ENCODE data around the gene TADA2A. TPM values are rescaled to one million over a fixed set of nuclear protein-coding genes. Genes with fewer than 3 reads are reported as not detected.

The TADA2A gene
- total RNA-seq, 4 donors from 2014 or later, result 17.6 to 74.1 (median 23.5) TPM

DNA sequence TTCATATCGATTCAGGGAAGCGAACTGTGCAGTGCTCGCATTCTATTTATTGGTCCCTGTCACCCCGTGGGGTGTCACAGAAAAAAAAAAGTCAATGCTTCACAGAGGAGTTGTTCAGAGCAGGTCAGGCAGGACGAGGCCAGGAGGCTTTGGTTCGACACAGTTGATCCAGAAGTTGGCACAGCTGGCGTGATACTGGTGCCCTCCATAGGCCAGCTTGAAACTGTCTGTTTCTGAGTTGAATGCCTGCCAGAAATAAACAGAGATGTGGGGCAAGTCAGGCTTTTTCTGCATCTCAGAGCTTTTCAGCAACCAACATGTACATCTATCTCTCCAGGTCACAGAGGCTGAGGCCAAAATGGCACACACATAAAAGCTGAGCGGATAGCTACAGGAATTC is 112.1 kb downstream of the TADA2A start:
- DNase-seq (ENCODE audit: low spot score in 2 of 2), result no peak
- Histone ChIP-seq H3K4me1 (no peaks in the 10 kb centered on the region), H3K36me3 (peaks cover 2 to 94% (median 27%) of the 10 kb centered on the region in 3 donors), H3K4me3 (no peak overlapping the region), H3K27ac (no peak overlapping the region), H3K27me3 (no peaks in the 10 kb centered on the region), H3K9me3 (no peaks in the 10 kb centered on the region)
- TF ChIP-seq, protein P1, sequence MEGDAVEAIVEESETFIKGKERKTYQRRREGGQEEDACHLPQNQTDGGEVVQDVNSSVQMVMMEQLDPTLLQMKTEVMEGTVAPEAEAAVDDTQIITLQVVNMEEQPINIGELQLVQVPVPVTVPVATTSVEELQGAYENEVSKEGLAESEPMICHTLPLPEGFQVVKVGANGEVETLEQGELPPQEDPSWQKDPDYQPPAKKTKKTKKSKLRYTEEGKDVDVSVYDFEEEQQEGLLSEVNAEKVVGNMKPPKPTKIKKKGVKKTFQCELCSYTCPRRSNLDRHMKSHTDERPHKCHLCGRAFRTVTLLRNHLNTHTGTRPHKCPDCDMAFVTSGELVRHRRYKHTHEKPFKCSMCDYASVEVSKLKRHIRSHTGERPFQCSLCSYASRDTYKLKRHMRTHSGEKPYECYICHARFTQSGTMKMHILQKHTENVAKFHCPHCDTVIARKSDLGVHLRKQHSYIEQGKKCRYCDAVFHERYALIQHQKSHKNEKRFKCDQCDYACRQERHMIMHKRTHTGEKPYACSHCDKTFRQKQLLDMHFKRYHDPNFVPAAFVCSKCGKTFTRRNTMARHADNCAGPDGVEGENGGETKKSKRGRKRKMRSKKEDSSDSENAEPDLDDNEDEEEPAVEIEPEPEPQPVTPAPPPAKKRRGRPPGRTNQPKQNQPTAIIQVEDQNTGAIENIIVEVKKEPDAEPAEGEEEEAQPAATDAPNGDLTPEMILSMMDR (IDR thresholded peaks at IDR 0.05), result no peak
- TF ChIP-seq POLR2A (IDR thresholded peaks at IDR 0.05) (no peak), EP300 (IDR thresholded peaks at IDR 0.05) (no peak)
- 69 to 80% methylated on average over 8 of the region's 8 CpGs for WGBS, 2 donors

DNA sequence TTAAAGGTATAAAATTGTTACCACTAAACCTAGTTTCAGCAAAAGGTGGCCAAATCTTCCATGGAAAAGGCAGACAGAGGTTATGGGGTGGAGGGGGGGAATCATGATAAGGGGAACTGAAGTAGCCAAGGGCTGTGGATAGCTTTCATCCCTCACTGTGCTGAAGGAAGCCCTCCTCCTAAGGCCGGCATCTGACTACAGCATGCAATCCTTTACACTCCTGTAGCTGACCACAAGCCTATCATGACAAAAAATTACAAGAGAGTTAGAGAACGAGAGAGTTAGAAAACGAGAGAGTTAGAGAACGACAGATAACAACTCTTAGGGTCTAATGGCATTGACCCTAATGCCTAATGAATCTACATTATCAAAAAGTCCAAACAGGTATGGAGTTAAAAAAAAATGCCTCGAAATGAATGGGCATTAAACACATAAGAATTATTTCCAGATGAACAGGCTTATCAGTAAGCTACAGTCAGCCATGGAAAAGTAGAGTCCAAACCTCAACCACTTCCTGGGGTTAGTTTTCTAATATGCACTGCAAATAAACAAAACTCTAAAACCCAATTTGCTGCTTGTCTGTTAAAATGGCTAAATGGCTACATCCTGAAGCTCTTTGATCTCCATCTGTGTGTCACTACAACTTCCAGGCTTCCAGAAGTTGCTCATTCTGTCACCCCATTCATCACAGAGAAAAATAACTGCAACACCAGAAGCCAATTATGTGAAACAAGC is 112.7 kb downstream of the TADA2A start:
- TF ChIP-seq POLR2A (IDR thresholded peaks at IDR 0.05), result no peak
- Histone ChIP-seq H3K4me3 (no peak overlapping the region), H3K4me1 (no peaks in the 10 kb centered on the region), H3K27me3 (no peaks in the 10 kb centered on the region), H3K36me3 (peaks cover 0 to 97% (median 27%) of the 10 kb centered on the region in 3 donors), H3K27ac (no peak overlapping the region), H3K9me3 (no peaks in the 10 kb centered on the region)
- 68 to 74% methylated on average over 5 of the region's 5 CpGs for WGBS, 2 donors
- DNase-seq (ENCODE audit: low spot score in 2 of 2), result no peak

DNA sequence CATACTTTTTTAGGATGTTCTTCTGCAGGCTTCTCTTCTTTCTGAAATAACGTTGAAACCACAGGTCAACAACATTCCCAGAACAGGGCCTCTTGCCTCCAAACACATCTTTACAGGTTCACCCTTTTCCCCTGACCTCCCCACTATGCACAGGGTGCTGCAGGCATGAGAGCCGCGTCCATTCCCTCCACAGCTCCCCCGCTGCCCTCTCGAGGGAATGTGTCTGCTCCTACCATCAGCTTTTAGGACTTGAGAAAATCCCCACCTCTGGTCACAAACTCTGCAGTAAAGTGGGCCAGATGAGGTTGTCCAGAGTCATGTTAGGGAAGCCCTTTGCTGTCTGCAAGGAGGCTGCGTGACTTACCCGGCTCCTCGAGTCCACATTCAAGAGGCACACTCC is 113.5 kb downstream of the TADA2A start:
- Histone ChIP-seq H3K27me3 (no peaks in the 10 kb centered on the region), H3K9me3 (no peaks in the 10 kb centered on the region), H3K27ac (no peak overlapping the region), H3K36me3 (peaks cover 0 to 92% (median 27%) of the 10 kb centered on the region in 3 donors), H3K4me1 (no peaks in the 10 kb centered on the region), H3K4me3 (no peak overlapping the region)
- DNase-seq (ENCODE audit: low spot score in 2 of 2), result no peak
- WGBS, 2 donors, result 78 to 80% methylated on average over 8 of the region's 8 CpGs
- TF ChIP-seq, protein P1 (IDR thresholded peaks at IDR 0.05), result no peak
- TF ChIP-seq EP300 (IDR thresholded peaks at IDR 0.05) (no peak), POLR2A (IDR thresholded peaks at IDR 0.05) (no peak)

DNA sequence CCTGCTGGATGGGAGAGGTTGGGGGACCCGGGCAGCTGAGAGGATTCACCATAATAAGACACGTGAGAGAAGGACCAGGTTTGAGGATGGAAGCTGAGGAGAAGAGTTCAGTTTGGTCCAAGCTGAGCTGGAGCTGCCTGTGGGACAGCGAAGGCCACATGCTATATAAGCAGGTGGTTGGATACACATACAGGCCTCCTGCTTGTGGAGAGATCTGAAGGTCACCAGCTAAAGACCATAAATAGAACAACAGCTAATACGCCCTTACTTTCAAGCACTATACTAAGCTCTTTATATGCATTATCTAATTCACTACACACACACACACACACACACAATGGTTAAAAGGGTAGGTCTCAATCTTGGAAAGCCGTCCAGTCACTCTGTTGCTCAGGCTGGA is 115.1 kb downstream of the TADA2A start:
- H3K4me1 ChIP-seq, result no peaks in the 10 kb centered on the region
- no peak overlapping the region for H3K4me3 ChIP-seq
- 90 to 93% methylated on average over 5 of the region's 5 CpGs for WGBS, 2 donors
- DNase-seq (ENCODE audit: low spot score in 2 of 2), result no peak
- no peaks in the 10 kb centered on the region for H3K27me3 ChIP-seq
- no peak overlapping the region for H3K27ac ChIP-seq
- TF ChIP-seq POLR2A (IDR thresholded peaks at IDR 0.05) (no peak), EP300 (IDR thresholded peaks at IDR 0.05) (no peak)
- TF ChIP-seq, protein P1 (IDR thresholded peaks at IDR 0.05), result no peak
- peaks cover 0 to 93% (median 27%) of the 10 kb centered on the region in 3 donors for H3K36me3 ChIP-seq
- no peaks in the 10 kb centered on the region for H3K9me3 ChIP-seq

DNA sequence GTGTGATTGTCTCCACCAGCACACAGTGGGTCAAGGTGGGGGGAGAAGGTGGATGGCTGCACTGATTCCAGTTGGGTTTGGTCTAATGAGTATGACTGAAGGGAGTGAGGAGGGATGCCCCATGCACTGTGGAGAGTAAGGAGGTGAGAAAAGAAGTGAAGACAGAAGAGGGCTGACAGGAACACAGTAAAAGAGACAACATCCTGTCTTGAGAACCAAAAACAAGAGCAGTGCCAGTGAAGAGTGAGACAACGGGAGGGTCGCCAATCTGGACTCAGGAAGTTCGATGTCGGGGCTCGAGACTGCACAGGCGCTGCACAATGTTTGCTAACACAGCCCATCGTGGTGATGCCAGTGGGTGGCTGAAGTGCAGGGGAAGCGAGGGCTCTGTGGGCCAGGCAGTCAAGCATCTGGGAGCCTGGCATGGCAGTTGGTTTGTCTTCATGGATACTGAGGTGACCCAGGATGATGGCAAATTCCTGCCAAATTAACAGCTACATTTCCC is 117.1 kb downstream of the TADA2A start:
- Histone ChIP-seq H3K27ac (no peak overlapping the region), H3K36me3 (peaks cover 0 to 88% (median 12%) of the 10 kb centered on the region in 3 donors), H3K4me3 (no peak overlapping the region), H3K4me1 (no peaks in the 10 kb centered on the region), H3K9me3 (no peaks in the 10 kb centered on the region), H3K27me3 (no peaks in the 10 kb centered on the region)
- TF ChIP-seq EP300 (IDR thresholded peaks at IDR 0.05) (no peak), POLR2A (IDR thresholded peaks at IDR 0.05) (no peak)
- TF ChIP-seq, protein P1 (IDR thresholded peaks at IDR 0.05), result no peak
- WGBS, 2 donors, result 81 to 86% methylated on average over 8 of the region's 8 CpGs
- no peak for DNase-seq (ENCODE audit: low spot score in 2 of 2)
